ENCODE measurements around the gene MLH1.
A peak's percentile ranks its signal among the peaks of the same experiment; 100 is the strongest.

GRCh38 chr3:36944012-36944640, 49.2 kb upstream of the MLH1 start:
- peak in 3 of 4 donors; percentile 21 to 49 (median 39) for TF ChIP-seq POLR2AphosphoS5 (IDR thresholded peaks at IDR 0.05)
- no peak for TF ChIP-seq CTCF (IDR thresholded peaks at IDR 0.05)

Measured in sigmoid colon (tissue), 4 donors.